Effector CD8-positive, alpha-beta T cell (primary cell): Measurements from ENCODE around the gene MCM5.
"Not testable (repeated sequence)": the region's sequence is repeated elsewhere in the genome, so short reads cannot be mapped to it uniquely, and the experiment has no call there.

Experiments used
- DNase-seq: peaks from one replicate; lab custom pipeline; 2025; lab: John Stamatoyannopoulos, UW

The MCM5 gene

GRCh38 chr22:35432228-35432905 is 32.4 kb downstream of the MCM5 start:
- no peak for DNase-seq

GRCh38 chr22:35434061-35434710 is 34.2 kb downstream of the MCM5 start:
- no peak for DNase-seq

- DNase-seq = no peak
These were observed 35.3 kb downstream of the MCM5 start for GRCh38 chr22:35435201-35435740.

- no peak for DNase-seq
These were observed 36.5 kb downstream of the MCM5 start for GRCh38 chr22:35436421-35436820.

- DNase-seq = no peak
These were observed 37.1 kb downstream of the MCM5 start for GRCh38 chr22:35437049-35437448.

- not testable (repeated sequence) for DNase-seq
These were observed 38.9 kb downstream of the MCM5 start for GRCh38 chr22:35438673-35439364.

GRCh38 chr22:35439365-35439717 is 39.4 kb downstream of the MCM5 start:
- no peak for DNase-seq

- DNase-seq = no peak
These were observed 40.2 kb downstream of the MCM5 start for GRCh38 chr22:35440129-35440528.

GRCh38 chr22:35441489-35442100 is 41.7 kb downstream of the MCM5 start:
- DNase-seq = no peak

- DNase-seq = no peak
These were observed 42.5 kb downstream of the MCM5 start for GRCh38 chr22:35442471-35442870.

- DNase-seq = no peak
These were observed 43.4 kb downstream of the MCM5 start for GRCh38 chr22:35443338-35443737.

- no peak for DNase-seq
These were observed 44.1 kb downstream of the MCM5 start for GRCh38 chr22:35443790-35444684.

GRCh38 chr22:35444685-35445399 is 44.9 kb downstream of the MCM5 start:
- DNase-seq = no peak

- DNase-seq = no peak
These were observed 46.0 kb downstream of the MCM5 start for GRCh38 chr22:35445933-35446332.

GRCh38 chr22:35446365-35446764 is 46.4 kb downstream of the MCM5 start:
- no peak for DNase-seq

- no peak for DNase-seq
These were observed 48.6 kb downstream of the MCM5 start for GRCh38 chr22:35448523-35448922.

GRCh38 chr22:35449829-35450689 is 50.1 kb downstream of the MCM5 start:
- no peak for DNase-seq

GRCh38 chr22:35450824-35451569 is 51.1 kb downstream of the MCM5 start:
- DNase-seq = no peak

- no peak for DNase-seq
These were observed 51.7 kb downstream of the MCM5 start for GRCh38 chr22:35451592-35451991.
